HEK293 (cell line): ENCODE results near the gene LRRFIP1.

Experiments used
- CTCF ChIA-PET: fragments of 350-600 bp; formaldehyde crosslinking; extraction: SDS; loops from one replicate; lab custom pipeline; 2021; ENCODE audit warnings: antibody characterized with exemption; lab: Yijun Ruan, JAX
- POLR2A ChIA-PET: fragments of 300-600 bp; formaldehyde crosslinking; extraction: SDS; loops from one replicate; lab custom pipeline; 2020; ENCODE audit warnings: antibody characterized with exemption, inconsistent platforms; lab: Yijun Ruan, JAX
- H3K27ac ChIP-seq: fragments of 200-500 bp; sonication (Bioruptor generic); 2 replicates; pipeline ENCODE4 v1.5.1; 2014; ENCODE audit warnings: low read depth, low read length, control low read depth, inconsistent platforms; ENCODE audit errors: extremely low read depth
- H3K36me3 ChIP-seq, 2 experiments: fragments of 200-500 bp in 1 of 2; sonication (Bioruptor generic) in 1 of 2; 1 replicate in 1 of 2; 2 replicates in 1 of 2; pipeline ENCODE4 v1.5.1; 2014 to 2017; ENCODE audit warnings: inconsistent platforms in 2 of 2, low read length in 2 of 2; ENCODE audit not compliant: control insufficient read depth in 2 of 2, insufficient read depth in 1 of 2
- H3K4me1 ChIP-seq: fragments of 200-500 bp; sonication (Bioruptor generic); 2 replicates; pipeline ENCODE4 v1.5.1; 2014; ENCODE audit warnings: mild to moderate bottlenecking, low read length, inconsistent platforms; ENCODE audit not compliant: control insufficient read depth, insufficient read depth
- H3K4me3 ChIP-seq: 2 replicates; pipeline ENCODE4 v1.5.1; 2011; ENCODE audit warnings: low read depth, mild to moderate bottlenecking, control low read depth, low read length, moderate library complexity
- H3K9me3 ChIP-seq: fragments of 200-500 bp; sonication (Bioruptor generic); 2 replicates; pipeline ENCODE4 v1.5.1; 2014; ENCODE audit warnings: low read depth, low read length, inconsistent platforms; ENCODE audit not compliant: control insufficient read depth, insufficient read depth
- PRDM1 ChIP-seq: fragments of 450-650 bp; formaldehyde crosslinking; IDR thresholded peaks from 2 replicates; pipeline ENCODE4; 2016; ENCODE audit warnings: missing biosample characterization, missing genetic modification characterization
- SETDB1 ChIP-seq: IDR thresholded peaks from one replicate; pipeline ENCODE4 v1.6.1; 2017; ENCODE audit warnings: mild to moderate bottlenecking, low read length, moderate library complexity, mixed read lengths; ENCODE audit not compliant: insufficient read length
- YY2 ChIP-seq: fragments of 450-650 bp; formaldehyde crosslinking; IDR thresholded peaks from 2 replicates; pipeline ENCODE4 v1.5.1; 2016; ENCODE audit warnings: missing biosample characterization, missing genetic modification characterization
- ZBTB48 ChIP-seq: fragments of 450-650 bp; formaldehyde crosslinking; IDR thresholded peaks from 2 replicates; pipeline ENCODE4 v1.5.1; 2016; ENCODE audit warnings: missing biosample characterization, missing genetic modification characterization
- ZFHX2 ChIP-seq: fragments of 450-650 bp; formaldehyde crosslinking; conservative IDR thresholded peaks from 2 replicates; pipeline ENCODE4 v1.5.1; 2016; ENCODE audit warnings: missing biosample characterization, missing genetic modification characterization
- ZIC2 ChIP-seq: fragments of 450-650 bp; formaldehyde crosslinking; IDR thresholded peaks from 2 replicates; pipeline ENCODE4 v1.5.1; 2016; ENCODE audit warnings: missing biosample characterization, missing genetic modification characterization
- ZNF16 ChIP-seq: fragments of 450-650 bp; formaldehyde crosslinking; IDR thresholded peaks from 2 replicates; pipeline ENCODE4 v1.5.1; 2016; ENCODE audit warnings: low read depth, missing biosample characterization, missing genetic modification characterization
- ZNF2 ChIP-seq: fragments of 450-650 bp; formaldehyde crosslinking; IDR thresholded peaks from 2 replicates; pipeline ENCODE4 v1.5.1; 2016; ENCODE audit warnings: missing biosample characterization, missing genetic modification characterization
- ZNF211 ChIP-seq: fragments of 450-650 bp; formaldehyde crosslinking; IDR thresholded peaks from 2 replicates; pipeline ENCODE4 v1.5.1; 2016; ENCODE audit warnings: low read depth, missing biosample characterization, missing genetic modification characterization
- ZNF214 ChIP-seq: fragments of 450-650 bp; formaldehyde crosslinking; IDR thresholded peaks from 2 replicates; pipeline ENCODE4 v1.5.1; 2017; ENCODE audit warnings: missing biosample characterization, mild to moderate bottlenecking, missing genetic modification characterization, borderline replicate concordance
- ZNF292 ChIP-seq: fragments of 450-650 bp; formaldehyde crosslinking; IDR thresholded peaks from 2 replicates; pipeline ENCODE4 v1.5.1; 2016; ENCODE audit warnings: low read depth, missing biosample characterization, missing genetic modification characterization, borderline replicate concordance
- ZNF366 ChIP-seq: fragments of 450-650 bp; formaldehyde crosslinking; conservative IDR thresholded peaks from 2 replicates; pipeline ENCODE4 v1.5.1; 2016; ENCODE audit warnings: missing biosample characterization, missing genetic modification characterization
- ZNF394 ChIP-seq: fragments of 450-650 bp; formaldehyde crosslinking; IDR thresholded peaks from 2 replicates; pipeline ENCODE4 v1.5.1; 2016; ENCODE audit warnings: missing biosample characterization, missing genetic modification characterization, mild to moderate bottlenecking, moderate library complexity, borderline replicate concordance
- ZNF549 ChIP-seq: fragments of 450-650 bp; IDR thresholded peaks from 2 replicates; pipeline ENCODE4 v1.5.1; 2018; ENCODE audit warnings: missing biosample characterization, missing genetic modification characterization, mild to moderate bottlenecking, inconsistent platforms, moderate library complexity
- ZNF571 ChIP-seq: fragments of 450-650 bp; formaldehyde crosslinking; IDR thresholded peaks from 2 replicates; pipeline ENCODE4 v1.5.0; 2017; ENCODE audit warnings: missing biosample characterization, missing genetic modification characterization
- ZNF654 ChIP-seq: fragments of 450-650 bp; formaldehyde crosslinking; IDR thresholded peaks from 2 replicates; pipeline ENCODE4 v1.5.1; 2016; ENCODE audit warnings: low read depth, missing biosample characterization, missing genetic modification characterization
- ZNF660 ChIP-seq: fragments of 450-650 bp; IDR thresholded peaks from 2 replicates; pipeline ENCODE4 v1.5.1; 2018; ENCODE audit warnings: missing biosample characterization, mild to moderate bottlenecking, missing genetic modification characterization
- ZNF692 ChIP-seq: fragments of 450-650 bp; formaldehyde crosslinking; IDR thresholded peaks from 2 replicates; pipeline ENCODE4 v1.5.1; 2016; ENCODE audit warnings: missing biosample characterization, missing genetic modification characterization
- ZNF747 ChIP-seq: fragments of 450-650 bp; formaldehyde crosslinking; IDR thresholded peaks from 2 replicates; pipeline ENCODE4 v1.5.1; 2016; ENCODE audit warnings: missing biosample characterization, missing genetic modification characterization
- ZNF837 ChIP-seq: fragments of 450-650 bp; formaldehyde crosslinking; IDR thresholded peaks from 2 replicates; pipeline ENCODE4 v1.5.1; 2016; ENCODE audit warnings: missing biosample characterization, missing genetic modification characterization
- TF ChIP-seq, protein P1 (sequence below): fragments of 450-650 bp; formaldehyde crosslinking; IDR thresholded peaks from 2 replicates; pipeline ENCODE4 v1.5.1; 2016; ENCODE audit warnings: missing biosample characterization, missing genetic modification characterization

Gene LRRFIP1

DNA sequence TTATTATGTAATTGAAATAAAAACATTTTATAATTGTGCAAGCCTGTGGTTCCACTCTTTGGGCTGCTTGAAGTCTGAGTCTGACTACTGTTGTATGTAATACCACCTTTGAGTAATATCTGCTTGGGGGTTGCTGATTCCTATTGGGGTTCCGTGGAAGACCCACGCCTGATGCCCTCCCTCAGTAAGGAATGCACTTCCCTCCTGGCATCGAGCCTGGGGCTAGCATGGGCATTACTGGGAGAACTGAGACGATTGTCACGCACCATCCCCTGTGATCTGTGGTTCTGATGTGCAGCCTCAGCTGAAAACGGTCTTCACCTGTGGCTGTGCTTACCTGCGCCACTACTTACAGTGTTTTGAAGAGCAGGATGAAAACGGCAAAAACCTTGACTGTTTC lies 138.5 kb downstream of the LRRFIP1 start (continued):
- TF ChIP-seq ZNF16 (tag by site-specific recombination): no peak
- TF ChIP-seq ZNF211: no peak
- no peak for TF ChIP-seq ZNF747 (tag by site-specific recombination)
- no peak for TF ChIP-seq ZNF292 (tag by site-specific recombination)
- no peak for TF ChIP-seq YY2
- no peak for TF ChIP-seq ZNF366
- no peak for TF ChIP-seq ZNF837 (tag by site-specific recombination)
- TF ChIP-seq SETDB1: no peak
- no peak for TF ChIP-seq ZIC2 (tag by site-specific recombination)
- no peak for TF ChIP-seq ZNF549
- TF ChIP-seq, all 188 proteins: peak for 0

GRCh38 chr2:237766340-237766739 lies 139.0 kb downstream of the LRRFIP1 start:
- Histone ChIP-seq H3K9me3 (no peaks in the 10 kb centered on the region), H3K4me3 (no peak overlapping the region), H3K4me1 (no peaks in the 10 kb centered on the region), H3K36me3 (peaks cover 3 to 49% of the 10 kb centered on the region in 2 experiments; a peak in 2 of 3 replicates), H3K27ac (no peak overlapping the region)
- 0 out of 2 replicates have a peak, but pooled peaks have one; percentile 18 for TF ChIP-seq ZNF660 (tag by site-specific recombination)
- TF ChIP-seq ZBTB48 (tag by site-specific recombination): no peak
- TF ChIP-seq ZNF571 (tag by site-specific recombination): no peak
- no peak for TF ChIP-seq ZNF214 (tag by site-specific recombination)
- TF ChIP-seq ZNF2 (tag by site-specific recombination): no peak
- TF ChIP-seq, protein P1, sequence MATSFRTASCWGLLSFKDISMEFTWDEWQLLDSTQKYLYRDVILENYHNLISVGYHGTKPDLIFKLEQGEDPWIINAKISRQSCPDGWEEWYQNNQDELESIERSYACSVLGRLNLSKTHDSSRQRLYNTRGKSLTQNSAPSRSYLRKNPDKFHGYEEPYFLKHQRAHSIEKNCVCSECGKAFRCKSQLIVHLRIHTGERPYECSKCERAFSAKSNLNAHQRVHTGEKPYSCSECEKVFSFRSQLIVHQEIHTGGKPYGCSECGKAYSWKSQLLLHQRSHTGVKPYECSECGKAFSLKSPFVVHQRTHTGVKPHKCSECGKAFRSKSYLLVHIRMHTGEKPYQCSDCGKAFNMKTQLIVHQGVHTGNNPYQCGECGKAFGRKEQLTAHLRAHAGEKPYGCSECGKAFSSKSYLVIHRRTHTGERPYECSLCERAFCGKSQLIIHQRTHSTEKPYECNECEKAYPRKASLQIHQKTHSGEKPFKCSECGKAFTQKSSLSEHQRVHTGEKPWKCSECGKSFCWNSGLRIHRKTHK (tag by site-specific recombination): no peak
- 0 out of 2 replicates have a peak, but pooled peaks have one; percentile 34 for TF ChIP-seq ZNF692 (tag by site-specific recombination)
- no peak for TF ChIP-seq ZNF654
- POLR2A ChIA-PET: no interaction called here
- CTCF ChIA-PET: interaction anchor here (0.6 to 1.6 kb wide), 5 partner anchors 9 to 254 kb away, joined by 3 to 6 read pairs (median 3); no protein-coding TSS in a partner anchor

GRCh38 chr2:237772513-237772912 lies 145.1 kb downstream of the LRRFIP1 start:
- Histone ChIP-seq H3K9me3 (no peaks in the 10 kb centered on the region), H3K27ac (no peak overlapping the region), H3K4me1 (no peaks in the 10 kb centered on the region), H3K4me3 (no peak overlapping the region), H3K36me3 (peaks cover 4 to 53% of the 10 kb centered on the region in 2 experiments; a peak in 2 of 3 replicates)
- TF ChIP-seq ZFHX2 (tag by site-specific recombination) (no peak), PRDM1 (peak; percentile 10; the same call in 1 of the 2 replicates), ZNF292 (tag by site-specific recombination) (no peak), ZNF394 (tag by site-specific recombination) (no peak)
- ChIA-PET CTCF (interaction anchor here (1.2 kb wide), 1 partner anchor 190 kb away, joined by 3 read pairs; no protein-coding TSS in a partner anchor), POLR2A (interaction anchor here (0.5 kb wide), 1 partner anchor 68 kb away, joined by 3 read pairs; no protein-coding TSS in a partner anchor)
